Parathyroid adenoma (tissue), 2 donors: ENCODE measurements around the gene SGCB.

ENCODE experiments used
- H2AFZ ChIP-seq: fragments of 300-600 bp; sonication (generic); one replicate; pipeline ENCODE4 v1.7.0; 2017; ENCODE audit warnings: antibody characterized with exemption, mild to moderate bottlenecking
- H3K27ac ChIP-seq: fragments of 300-600 bp; sonication (generic); one replicate; pipeline ENCODE4 v1.7.0; 2017
- H3K27me3 ChIP-seq: fragments of 300-600 bp; sonication (generic); one replicate; pipeline ENCODE4 v1.7.0; 2017; ENCODE audit warnings: low read length; ENCODE audit not compliant: control insufficient read depth, insufficient read depth
- H3K36me3 ChIP-seq: fragments of 300-600 bp; sonication (generic); one replicate; pipeline ENCODE4 v1.7.0; 2017; ENCODE audit warnings: low read length; ENCODE audit not compliant: control insufficient read depth, insufficient read depth
- H3K4me1 ChIP-seq: fragments of 300-600 bp; sonication (generic); one replicate; pipeline ENCODE4 v1.7.0; 2017; ENCODE audit warnings: control low read depth
- H3K4me2 ChIP-seq: fragments of 300-600 bp; sonication (generic); one replicate; pipeline ENCODE4 v1.7.0; 2017; ENCODE audit warnings: low read length
- H3K4me3 ChIP-seq: fragments of 300-600 bp; sonication (generic); one replicate; pipeline ENCODE4 v1.7.0; 2017; ENCODE audit warnings: low read depth, low read length
- H3K79me2 ChIP-seq: fragments of 300-600 bp; sonication (generic); one replicate; pipeline ENCODE4 v1.7.0; 2017; ENCODE audit warnings: control low read depth
- H3K9ac ChIP-seq: fragments of 300-600 bp; sonication (generic); one replicate; pipeline ENCODE4 v1.7.0; 2017; ENCODE audit warnings: mild to moderate bottlenecking
- H3K9me3 ChIP-seq: fragments of 300-600 bp; sonication (generic); one replicate; pipeline ENCODE4 v1.7.0; 2017; ENCODE audit warnings: low read length; ENCODE audit not compliant: control insufficient read depth
- CTCF ChIP-seq: fragments of 300-600 bp; sonication (generic); IDR thresholded peaks from one replicate; pipeline ENCODE4 v1.7.0; 2017; ENCODE audit warnings: antibody characterized with exemption, mild to moderate bottlenecking
- donor health status: primary hyperparathyroidism.

The SGCB gene

GRCh38 chr4:52028970-52029369 lies 9.1 kb downstream of the SGCB start:
- Histone ChIP-seq H3K9ac (no peak overlapping the region), H2AFZ (no peak overlapping the region), H3K4me3 (no peak overlapping the region), H3K27ac (no peak overlapping the region), H3K4me2 (no peak overlapping the region), H3K36me3 (no peaks in the 10 kb centered on the region), H3K9me3 (no peaks in the 10 kb centered on the region), H3K27me3 (no peaks in the 10 kb centered on the region), H3K4me1 (no peaks in the 10 kb centered on the region), H3K79me2 (no peaks in the 10 kb centered on the region)
- no peak for TF ChIP-seq CTCF

GRCh38 chr4:52019936-52020657 lies 18.0 kb downstream of the SGCB start, which contains the start of gene LRRC66:
Gene LRRC66 (minus strand): TSS chr4:52020363. CDS start chr4:52017613, 2,750 bp downstream.
- Histone ChIP-seq H3K36me3 (no peaks in the 10 kb centered on the region), H3K27ac (no peak within 1 kb of the TSS), H3K27me3 (no peaks in the 10 kb centered on the region), H3K4me3 (no peak within 1 kb of the TSS), H3K79me2 (no peaks in the 10 kb centered on the region), H3K9ac (no peak within 1 kb of the TSS), H2AFZ (no peak within 1 kb of the TSS), H3K4me1 (no peaks in the 10 kb centered on the region), H3K4me2 (no peak within 1 kb of the TSS), H3K9me3 (no peaks in the 10 kb centered on the region)
- TF ChIP-seq CTCF: no peak

- no peak for TF ChIP-seq CTCF
- H3K4me1 ChIP-seq: no peaks in the 10 kb centered on the region
- no peak overlapping the region for H3K27ac ChIP-seq
- H3K79me2 ChIP-seq: no peaks in the 10 kb centered on the region
- H3K4me3 ChIP-seq: no peak overlapping the region
- H2AFZ ChIP-seq: no peak overlapping the region
- no peaks in the 10 kb centered on the region for H3K36me3 ChIP-seq
- H3K9me3 ChIP-seq: no peaks in the 10 kb centered on the region
- H3K27me3 ChIP-seq: no peaks in the 10 kb centered on the region
- no peak overlapping the region for H3K9ac ChIP-seq
- no peak overlapping the region for H3K4me2 ChIP-seq
These were observed 20.3 kb downstream of the SGCB start for GRCh38 chr4:52017814-52018213.

GRCh38 chr4:52016981-52017380 lies 21.1 kb downstream of the SGCB start:
- no peaks in the 10 kb centered on the region for H3K27me3 ChIP-seq
- no peaks in the 10 kb centered on the region for H3K79me2 ChIP-seq
- no peak for TF ChIP-seq CTCF
- no peaks in the 10 kb centered on the region for H3K9me3 ChIP-seq
- H3K36me3 ChIP-seq: no peaks in the 10 kb centered on the region
- H3K4me2 ChIP-seq: no peak overlapping the region
- no peak overlapping the region for H3K9ac ChIP-seq
- no peak overlapping the region for H3K27ac ChIP-seq
- H3K4me3 ChIP-seq: no peak overlapping the region
- H2AFZ ChIP-seq: no peak overlapping the region
- no peaks in the 10 kb centered on the region for H3K4me1 ChIP-seq

GRCh38 chr4:52015366-52015765 lies 22.7 kb downstream of the SGCB start:
- no peaks in the 10 kb centered on the region for H3K9me3 ChIP-seq
- no peak for TF ChIP-seq CTCF
- no peak overlapping the region for H2AFZ ChIP-seq
- no peak overlapping the region for H3K4me2 ChIP-seq
- no peaks in the 10 kb centered on the region for H3K79me2 ChIP-seq
- no peak overlapping the region for H3K27ac ChIP-seq
- H3K36me3 ChIP-seq: no peaks in the 10 kb centered on the region
- no peak overlapping the region for H3K4me3 ChIP-seq
- no peak overlapping the region for H3K9ac ChIP-seq
- no peaks in the 10 kb centered on the region for H3K27me3 ChIP-seq
- no peaks in the 10 kb centered on the region for H3K4me1 ChIP-seq
